NCI-H345 treated with DMSO at 0.1 percent for 48 hours (cell line): Measurements from ENCODE around the gene ASB10.

ENCODE experiments used
- DNase-seq: peaks from one replicate; lab custom pipeline; 2025; ENCODE audit not compliant: unreplicated experiment; lab: John Stamatoyannopoulos, UW

The ASB10 gene

DNA sequence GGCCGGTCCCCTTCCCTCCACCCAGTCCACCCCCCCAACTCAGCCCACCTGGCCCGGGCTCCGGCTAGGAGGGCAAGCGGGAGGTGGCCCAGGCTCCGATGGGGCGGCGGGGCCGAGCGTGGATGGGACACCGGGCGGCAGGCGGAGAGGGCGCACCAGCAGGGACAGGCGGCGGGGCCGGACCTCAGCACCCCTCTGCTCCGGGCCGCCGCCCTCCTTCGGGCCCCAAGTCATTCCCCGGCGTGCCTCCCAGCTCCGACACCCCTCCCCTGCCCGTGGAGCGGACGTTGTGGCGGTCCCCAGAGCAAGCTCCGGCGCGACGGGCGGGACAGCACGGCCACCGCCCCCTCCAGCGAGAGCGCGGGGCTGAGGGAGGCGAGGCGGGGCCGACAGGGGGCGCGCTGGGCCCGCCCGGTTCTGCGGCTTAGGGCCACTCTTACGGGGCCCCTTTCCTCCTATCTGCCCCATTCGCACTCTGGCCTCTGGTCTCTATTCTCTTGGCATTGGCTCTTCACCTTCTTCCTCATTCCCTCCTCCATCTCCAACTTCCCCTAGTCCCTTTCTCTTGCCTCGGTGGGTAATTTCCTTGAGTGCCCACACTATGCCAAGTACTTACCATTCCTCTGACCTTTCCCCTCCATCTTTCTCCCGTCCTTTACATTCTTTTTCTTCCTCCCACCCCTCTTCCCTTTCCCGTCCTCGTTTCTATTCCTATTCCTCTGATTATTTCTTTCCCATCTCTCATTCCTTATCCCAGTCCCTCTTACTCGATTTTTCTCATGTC is 18.9 kb downstream of the ASB10 start:
- no peak for DNase-seq

DNA sequence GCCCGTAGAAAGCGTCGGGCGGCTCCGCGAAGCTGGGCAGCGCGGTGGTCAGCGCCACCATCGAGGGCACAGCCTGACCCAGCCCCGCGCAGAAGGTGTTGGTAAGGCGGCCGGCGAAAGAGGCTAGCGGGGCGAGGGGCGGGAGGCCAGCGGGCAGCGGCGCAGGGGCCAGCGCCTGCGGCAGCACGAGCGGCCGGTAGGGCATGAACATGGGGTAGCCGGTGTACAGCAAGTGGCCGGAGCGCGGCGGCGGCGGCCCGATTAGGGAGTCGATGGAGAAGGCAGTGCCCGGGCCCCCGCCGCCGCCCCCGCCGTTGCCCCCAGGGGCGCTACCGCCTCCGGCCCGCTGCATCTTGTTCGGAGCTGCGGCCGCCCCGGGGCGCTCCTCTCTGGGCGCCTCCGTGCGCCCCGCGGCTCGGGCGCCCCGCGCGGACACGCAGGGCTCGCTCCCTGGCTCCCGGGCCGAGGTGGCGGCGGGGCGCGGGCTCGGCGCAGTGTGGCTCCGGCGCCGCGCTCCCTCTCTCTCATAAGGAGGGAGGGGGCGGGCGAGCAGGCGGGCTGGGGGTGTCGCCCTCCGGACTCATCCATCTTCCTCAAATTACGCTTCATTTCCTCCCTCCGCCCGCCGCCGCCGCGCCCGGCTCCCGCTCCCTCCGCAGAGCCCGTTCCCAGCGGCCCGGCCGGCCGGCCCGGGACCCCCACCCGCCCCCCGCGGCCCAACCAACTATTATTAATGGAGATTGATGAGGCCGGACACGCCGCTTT is 19.7 kb downstream of the ASB10 start, which contains the start of gene GBX1:
TSS of gene GBX1 (minus strand) at position 498 of the 765 bp plus-strand sequence. CDS start at position 352, 146 bp downstream.
- DNase-seq: no peak

DNA sequence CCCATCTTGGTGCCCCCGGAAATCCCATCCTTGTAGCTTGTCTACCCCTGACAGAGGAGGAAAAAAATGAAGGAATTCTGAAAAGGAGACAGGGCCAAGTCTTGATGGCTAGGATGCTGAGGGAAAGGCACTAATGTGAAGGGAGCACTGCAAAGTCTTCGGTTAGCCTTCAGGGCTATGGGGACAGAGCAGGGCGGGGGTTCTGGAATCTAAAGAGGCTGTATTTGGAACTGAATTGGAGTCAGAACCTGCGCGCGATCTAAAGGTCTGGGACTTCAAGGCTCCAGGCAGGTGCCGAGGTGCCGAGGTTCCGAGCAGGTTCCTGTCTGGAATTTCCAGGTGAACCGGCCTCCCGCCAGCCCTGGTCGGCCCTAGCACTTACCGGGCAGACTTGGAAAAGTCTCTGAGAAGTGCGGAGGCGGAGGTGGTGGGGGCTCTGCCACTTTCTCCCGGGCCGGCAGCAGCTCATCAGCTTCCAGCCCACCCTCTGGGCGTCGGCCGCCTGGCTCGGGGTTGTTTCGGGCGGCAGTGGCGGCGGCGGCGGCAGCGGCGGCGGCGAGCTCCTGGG is 20.3 kb downstream of the ASB10 start:
- DNase-seq: no peak

DNA sequence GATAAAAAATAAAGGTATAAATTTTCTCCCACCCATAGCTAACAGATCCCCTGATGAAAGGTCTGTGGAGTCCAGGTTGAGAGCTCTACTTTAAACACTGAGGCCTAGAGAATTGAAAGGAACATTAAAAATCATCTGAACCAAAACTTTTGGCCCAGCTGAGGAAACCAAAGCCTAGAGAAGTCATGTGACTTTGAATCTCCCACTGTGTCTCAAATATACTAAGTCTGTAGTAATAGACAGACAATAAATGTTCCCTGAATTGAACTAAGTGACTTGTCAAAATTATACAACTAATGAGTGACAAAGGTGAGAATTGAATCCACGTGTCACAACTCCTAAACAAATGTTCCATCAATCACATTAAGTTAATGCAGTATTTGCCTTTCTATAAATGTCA is 25.3 kb downstream of the ASB10 start:
- DNase-seq: no peak

DNA sequence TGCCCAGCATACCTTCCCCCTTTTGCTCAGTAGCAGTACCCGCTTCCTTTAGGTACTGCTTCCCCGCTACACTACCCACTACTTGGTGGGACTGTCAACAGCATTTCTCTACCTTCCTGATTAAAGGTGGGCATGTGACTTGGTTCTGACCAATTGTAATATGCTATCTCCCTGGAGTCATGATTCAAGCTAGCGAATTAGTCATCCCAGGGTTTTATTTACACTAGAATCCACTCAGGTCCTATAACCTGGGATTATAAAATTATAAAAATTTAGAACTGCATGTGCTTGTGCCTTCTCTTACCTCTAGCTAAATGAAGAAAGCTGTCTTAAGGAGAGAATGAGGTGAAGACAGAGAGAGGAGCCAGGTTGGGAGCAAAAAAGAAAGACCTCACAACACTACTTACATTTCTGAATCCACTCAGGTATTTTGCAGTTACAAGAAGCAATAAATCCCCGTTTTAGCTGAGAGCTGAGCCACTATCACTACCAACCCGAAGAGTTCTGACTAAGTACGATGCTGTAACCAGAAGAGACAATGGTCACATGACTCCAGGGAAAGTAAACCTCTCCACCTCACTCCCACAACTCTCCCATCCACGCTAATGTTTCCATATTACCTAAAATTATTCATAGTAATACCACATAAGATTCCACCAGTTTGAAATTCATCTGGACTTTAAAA is 29.3 kb downstream of the ASB10 start:
- no peak for DNase-seq

DNA sequence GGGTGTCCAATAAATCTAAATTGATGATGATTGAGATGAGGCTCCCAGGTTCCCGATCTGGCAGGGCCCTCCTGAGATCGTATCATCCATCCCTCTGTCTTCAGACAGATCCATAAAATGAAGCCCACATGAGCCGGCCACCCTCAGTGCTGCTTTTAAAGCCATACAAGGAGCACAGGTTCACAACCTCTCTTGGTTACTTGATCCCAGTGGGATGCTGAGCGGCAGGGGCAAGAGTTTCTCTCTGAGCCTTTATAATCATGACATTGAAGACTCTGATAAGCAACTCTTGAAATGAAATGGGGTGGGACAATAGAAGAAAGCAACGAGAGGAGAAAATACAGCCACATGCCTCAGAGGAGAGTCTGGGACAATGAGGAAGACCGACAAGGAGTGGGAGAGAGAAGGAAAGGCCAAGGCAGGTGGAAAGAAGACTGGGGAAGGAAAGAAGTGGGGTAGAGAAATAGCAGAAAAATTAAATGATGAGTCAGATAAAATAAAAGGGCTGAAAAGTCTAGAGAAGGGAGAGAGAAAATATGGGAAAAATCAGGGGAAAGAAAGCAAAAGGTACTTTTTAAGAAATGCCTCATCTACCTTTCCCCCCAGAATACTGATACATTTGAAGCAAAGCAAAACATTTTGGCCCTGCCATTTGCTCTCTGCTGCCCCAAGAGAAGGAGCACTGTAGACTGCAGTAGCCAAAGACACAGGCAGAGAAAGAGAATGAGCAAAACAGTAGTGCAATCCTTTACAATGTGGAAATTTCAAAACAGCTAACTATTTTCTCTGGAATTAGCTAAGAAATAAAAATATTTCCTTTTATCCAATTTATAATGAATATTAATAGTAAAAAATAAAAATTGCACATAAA is 34.2 kb downstream of the ASB10 start:
- no peak for DNase-seq

DNA sequence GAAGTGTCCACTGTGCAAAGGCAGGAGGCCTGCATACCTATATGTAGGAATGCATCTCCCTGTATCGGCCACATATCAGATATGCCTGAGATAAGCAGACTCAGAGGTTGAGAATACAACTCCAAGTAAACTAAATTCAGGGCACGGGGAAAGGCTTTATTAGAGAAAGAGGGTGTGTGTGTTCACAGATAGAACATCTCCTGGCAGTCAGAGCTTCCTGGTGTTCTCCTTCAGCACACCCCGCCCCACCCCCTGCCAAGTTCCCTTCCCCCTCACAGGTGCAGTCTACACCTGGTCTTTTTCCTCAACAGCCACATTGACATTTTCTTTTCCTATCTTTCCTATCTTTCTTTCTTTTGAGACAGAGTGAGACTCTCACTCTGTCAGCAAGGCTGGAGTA is 36.7 kb downstream of the ASB10 start:
- no peak for DNase-seq

DNA sequence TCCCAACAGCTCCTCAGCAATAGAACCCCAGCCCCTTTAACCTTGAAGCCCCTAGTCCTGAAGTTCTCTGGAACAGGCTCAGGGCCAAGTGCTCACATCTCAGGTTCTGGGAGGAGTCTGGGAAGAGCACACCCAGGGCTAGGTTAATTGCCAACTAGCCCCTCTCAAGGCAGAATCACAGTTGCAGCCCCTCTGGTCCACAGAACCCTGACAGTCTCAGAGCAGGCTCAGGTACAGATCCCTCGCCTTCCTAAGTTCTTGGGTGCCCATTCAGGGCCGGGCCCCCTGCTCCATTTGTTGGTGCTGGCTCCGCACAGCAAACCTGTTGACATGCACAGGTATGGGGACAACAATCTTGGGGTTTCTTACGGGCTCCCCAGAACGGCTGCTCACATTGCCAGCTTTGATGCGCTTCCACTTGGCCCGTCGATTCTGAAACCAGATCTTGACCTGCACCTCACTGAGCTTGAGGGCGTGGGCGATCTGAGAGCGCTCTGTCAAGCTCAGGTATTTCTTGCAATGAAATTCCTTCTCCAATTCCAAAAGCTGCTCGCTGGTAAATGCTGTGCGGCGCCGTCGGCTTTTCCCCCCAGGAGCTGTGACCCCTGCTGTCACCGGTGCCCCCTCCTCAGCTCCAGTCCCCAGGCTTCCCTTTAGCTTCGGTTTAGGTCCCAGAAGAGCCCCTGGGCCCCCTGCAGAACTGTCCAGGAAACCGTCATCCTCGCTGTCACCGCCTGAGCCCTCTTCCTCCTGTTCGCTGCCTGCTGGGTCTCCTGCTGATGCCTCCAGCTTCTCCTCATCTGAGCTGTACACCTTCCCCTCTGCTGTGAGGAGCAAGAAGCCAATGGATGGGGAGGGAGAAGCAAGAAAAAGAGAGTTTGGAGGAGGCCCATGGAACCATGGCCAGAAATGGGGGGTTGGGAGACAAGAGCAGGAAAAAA is 38.5 kb downstream of the ASB10 start:
- DNase-seq: no peak

DNA sequence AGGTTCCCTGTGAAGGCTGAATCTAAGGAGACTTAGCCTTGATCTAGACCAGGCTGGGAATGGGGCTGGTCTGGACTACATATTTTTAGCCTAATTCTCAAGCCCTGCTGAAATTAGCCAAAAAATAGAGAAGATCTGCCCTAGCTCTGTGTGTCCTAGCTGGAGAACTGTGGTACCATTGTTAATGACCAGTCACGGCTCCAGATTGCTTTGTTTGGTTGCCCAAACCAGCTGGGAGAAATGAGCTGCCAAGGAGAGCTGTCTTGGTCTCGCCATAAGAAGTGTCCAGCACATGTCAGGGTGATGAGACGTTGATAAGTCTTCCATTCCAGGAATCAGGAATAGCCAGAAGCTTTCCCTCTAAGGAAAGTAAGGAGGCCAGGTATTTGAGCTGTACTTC is 40.3 kb downstream of the ASB10 start:
- DNase-seq: no peak

DNA sequence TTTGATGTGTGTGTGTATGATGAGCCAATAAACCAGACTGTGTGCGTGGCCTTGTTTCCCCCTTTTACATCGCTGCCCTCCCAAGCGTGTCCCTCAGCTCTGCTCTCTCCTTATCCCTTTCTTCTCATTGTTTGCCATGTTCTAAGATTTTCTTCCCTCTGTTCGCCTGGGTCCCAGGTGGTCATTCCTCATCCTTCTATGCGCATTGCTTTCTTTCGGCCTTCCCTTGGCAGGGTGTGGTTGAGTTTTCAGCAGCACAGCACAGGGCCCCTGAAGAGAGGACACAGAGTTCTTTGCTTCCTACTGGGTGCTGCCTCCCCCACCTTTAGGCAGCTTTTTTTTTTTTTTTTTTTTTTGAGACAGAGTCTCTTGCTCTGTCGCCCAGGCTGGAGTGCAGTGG is 42.7 kb downstream of the ASB10 start:
- no peak for DNase-seq

DNA sequence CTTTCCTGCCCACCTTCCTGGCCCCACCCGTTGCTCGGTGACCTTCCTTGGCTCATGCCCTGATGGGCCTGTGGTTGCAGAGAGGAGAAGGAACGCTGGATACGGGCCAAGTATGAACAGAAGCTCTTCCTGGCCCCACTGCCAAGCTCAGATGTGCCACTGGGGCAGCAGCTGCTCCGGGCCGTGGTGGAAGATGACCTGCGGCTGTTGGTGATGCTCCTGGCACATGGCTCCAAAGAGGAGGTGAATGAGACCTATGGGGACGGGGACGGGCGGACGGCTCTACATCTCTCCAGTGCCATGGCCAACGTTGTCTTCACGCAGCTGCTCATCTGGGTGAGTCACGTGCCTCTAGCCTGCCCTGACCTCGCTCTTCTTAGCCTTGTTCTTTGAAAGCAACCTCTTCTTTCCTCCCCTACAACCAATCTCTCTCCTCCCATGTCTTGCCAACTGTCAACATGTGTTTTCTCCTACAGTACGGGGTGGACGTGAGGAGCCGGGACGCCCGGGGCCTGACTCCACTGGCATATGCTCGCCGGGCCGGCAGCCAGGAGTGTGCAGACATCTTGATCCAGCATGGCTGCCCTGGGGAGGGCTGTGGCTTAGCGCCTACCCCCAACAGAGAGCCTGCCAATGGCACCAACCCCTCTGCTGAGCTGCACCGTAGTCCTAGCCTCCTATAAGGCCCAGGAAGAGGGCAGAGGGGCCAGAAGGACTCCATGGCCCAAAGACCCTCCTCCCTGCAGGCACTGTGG is 43.6 kb downstream of the ASB10 start:
- no peak for DNase-seq

DNA sequence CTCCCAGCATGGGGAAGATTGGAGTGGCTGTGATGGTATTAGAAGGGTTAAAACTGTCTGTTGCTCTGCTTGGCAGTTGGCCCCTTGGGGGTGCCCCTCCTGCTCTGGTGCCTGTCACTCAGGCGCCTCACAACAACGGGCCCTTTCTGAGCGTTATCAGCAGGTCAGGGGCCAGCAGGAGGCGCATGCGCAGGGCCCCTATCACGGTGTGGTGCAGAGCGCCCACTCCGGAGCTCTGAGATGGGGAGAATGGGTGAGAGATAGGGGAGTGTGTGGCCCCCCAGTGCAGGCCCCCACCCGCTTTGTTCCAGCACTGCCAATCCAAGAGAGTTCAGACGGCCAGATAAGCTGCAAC is 44.4 kb downstream of the ASB10 start:
- DNase-seq: no peak

DNA sequence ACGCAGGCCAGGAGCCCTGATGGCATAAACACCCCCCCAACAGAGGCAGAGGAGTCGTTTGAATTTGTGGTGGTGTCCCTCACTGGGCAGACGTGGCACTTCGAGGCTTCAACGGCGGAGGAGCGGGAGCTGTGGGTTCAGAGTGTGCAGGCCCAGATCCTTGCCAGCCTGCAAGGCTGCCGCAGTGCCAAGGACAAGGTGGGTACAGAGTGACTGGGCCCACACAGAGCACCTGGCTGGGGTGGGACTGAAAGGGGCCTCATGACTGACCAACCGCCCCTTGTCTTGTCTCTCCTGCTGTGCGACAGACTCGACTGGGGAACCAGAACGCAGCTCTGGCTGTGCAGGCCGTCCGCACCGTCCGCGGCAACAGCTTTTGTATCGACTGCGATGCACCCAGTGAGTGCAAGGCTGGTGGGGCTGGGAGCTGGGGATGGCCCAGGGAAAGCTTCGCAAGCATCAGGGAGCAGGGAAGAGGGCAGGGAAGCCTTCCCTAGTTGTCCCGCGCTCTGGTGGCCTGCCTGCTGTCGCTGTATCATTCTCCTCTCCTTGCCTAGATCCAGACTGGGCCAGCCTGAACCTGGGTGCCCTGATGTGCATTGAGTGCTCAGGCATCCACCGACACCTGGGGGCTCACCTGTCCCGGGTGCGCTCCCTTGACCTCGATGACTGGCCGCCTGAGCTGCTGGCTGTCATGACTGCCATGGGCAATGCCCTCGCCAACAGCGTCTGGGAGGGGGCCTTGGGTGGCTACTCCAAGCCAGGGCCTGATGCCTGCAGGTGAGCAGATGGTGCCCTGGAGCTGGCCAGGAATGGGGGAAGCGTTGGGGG is 45.0 kb downstream of the ASB10 start:
- no peak for DNase-seq

DNA sequence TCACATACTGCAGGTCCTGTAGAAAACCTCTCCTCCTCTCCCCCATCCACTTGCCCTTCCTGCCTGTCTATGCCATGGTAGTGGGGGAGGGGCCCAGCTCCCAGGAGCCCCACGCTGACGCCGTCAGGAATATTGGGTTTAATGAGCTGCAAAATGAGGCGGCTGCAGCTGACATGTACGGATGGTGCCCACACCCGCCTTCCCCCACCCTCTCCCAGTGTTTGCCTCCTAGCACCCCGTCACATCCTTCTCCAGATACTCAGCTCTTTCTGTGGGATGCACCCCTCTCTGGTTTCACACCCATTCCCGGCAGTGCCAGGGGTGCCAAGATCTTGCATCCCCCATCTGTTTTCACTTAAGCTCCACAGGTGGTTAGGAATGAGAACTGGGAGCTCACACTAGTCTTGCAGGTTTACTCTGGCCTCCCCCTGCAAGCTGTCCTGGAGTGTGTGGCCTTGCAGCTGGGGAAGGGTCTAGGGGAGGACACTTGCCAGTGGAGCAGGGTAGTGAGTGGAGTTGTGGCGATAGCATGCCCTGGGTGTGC is 45.7 kb downstream of the ASB10 start:
- no peak for DNase-seq

DNA sequence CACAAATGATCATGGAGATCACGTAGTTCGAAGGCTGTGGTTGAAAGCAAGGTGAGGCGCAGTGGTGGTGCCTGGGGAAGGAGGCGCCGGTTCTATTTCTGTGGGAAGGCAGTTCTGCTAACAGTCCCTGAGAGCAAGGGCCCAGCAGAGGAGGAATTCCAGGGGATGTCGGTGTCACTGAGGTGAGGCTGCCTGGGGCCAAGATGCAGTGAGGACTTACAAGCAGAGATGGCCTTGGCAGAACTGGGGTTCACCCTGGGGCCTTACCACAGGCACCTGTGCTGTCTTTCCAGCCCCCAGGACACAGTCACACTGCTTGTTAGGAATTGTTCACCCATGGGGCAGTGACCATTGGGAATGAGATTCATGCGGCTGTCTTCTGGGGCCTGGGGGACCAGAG is 46.2 kb downstream of the ASB10 start:
- DNase-seq: no peak

DNA sequence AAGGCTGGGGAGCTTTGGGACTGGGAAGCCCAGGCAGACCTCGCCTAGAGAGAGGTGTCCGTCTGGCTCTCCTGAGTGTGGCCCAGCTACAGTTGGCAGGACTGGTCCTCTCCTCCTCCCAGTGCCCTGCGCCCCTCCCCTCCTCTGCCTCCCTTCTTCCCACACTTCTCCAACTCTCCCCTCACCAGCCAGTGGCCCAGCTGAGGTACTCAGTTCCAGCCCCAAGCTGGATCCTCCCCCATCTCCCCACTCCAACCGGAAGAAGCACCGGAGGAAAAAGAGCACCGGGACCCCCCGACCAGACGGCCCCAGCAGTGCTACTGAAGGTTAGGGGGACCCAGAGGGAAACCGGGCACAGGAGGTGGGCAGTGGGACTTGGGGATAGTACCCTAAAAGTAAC is 47.3 kb downstream of the ASB10 start:
- no peak for DNase-seq

DNA sequence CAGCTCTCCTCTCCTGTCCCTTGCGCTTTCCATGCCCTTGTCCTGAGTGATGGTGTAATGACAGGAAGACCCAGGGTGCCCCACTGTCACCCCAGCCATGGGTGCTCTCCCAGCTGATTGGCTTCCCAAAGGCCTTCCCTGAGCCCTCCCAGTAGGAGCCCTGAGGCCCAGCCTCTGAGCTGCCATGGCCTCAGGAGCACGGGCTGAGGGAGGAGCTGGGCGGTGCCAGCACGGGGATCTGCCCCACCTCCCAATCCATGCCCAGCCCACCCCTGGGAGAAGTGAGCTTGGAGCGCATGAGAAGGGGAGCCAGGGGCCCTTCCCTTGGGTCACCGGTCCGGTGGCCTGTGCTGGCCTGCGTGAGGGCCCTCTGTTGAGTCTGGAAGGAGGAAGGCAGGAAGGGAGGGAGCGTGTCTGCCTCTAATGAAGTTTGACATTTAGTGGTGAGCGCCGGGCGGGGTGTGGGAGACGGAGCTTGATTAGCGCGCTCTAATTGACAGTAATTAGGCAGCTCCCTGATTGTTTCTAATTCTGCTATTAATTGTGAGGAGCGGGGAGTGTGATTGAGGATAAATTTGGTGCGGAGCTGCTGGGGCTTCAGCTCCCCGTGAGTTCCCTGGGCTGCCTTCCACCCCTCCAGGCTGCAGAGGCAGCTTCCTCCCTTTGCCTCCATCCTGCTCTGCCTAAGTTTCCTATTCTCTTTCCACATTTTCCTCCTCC is 47.8 kb downstream of the ASB10 start:
- DNase-seq: no peak
